ENCODE data around the gene PTGES. TPM values are rescaled to one million over a fixed set of nuclear protein-coding genes. Genes with fewer than 3 reads are reported as not detected.

PTGES gene
- total and polyA plus RNA-seq, 9 of the 15 experiments (the other 6 are each of a cell fraction or from before 2014, with no cell fraction given): 0.13 TPM; not detected in 8

- TF ChIP-seq RERE (CRISPR knock-in tag; IDR thresholded peaks at IDR 0.05; ENCODE audit: borderline replicate concordance): no peak
- no peak for TF ChIP-seq HMGN3 (IDR thresholded peaks at IDR 0.05; ENCODE audit: borderline replicate concordance, extremely low read depth, insufficient read length, low read depth, low read length)
- no peak for TF ChIP-seq MLX (CRISPR knock-in tag; conservative IDR thresholded peaks at IDR 0.05)
- TF ChIP-seq SNRNP70 (optimal IDR thresholded peaks at IDR 0.05; ENCODE audit: low read depth, low read length): no peak
- no peak for TF ChIP-seq SETDB1 (IDR thresholded peaks at IDR 0.05; ENCODE audit: low read length)
- no peak for TF ChIP-seq ZNF197 (CRISPR knock-in tag; IDR thresholded peaks at IDR 0.05; ENCODE audit: low read depth)
- TF ChIP-seq ZNF764 (CRISPR knock-in tag; IDR thresholded peaks at IDR 0.05; ENCODE audit: low read depth): no peak
- TF ChIP-seq SMARCB1 (IDR thresholded peaks at IDR 0.05; ENCODE audit: insufficient read length, low read depth): no peak
- peak; percentile 97 for TF ChIP-seq ARID2 (IDR thresholded peaks at IDR 0.05)
- TF ChIP-seq ZNF318 (IDR thresholded peaks at IDR 0.05; ENCODE audit: borderline replicate concordance in 1 of 2, low read depth in 1 of 2): no peak
- no peak for TF ChIP-seq MAFK (IDR thresholded peaks at IDR 0.05; ENCODE audit: low read length)
- TF ChIP-seq ZNF778 (CRISPR knock-in tag; IDR thresholded peaks at IDR 0.05): no peak
These were observed 30.9 kb upstream of the PTGES start (continued) for GRCh38 chr9:129783516-129784361.
